T-cell (primary cell): ENCODE measurements around the gene CFAP410. TPM values are rescaled to one million over a fixed set of nuclear protein-coding genes. Genes with fewer than 3 reads are reported as not detected.

Experiments
- ATAC-seq, 4 experiments: fragments of 200-7000 bp in 3 of 4; fragments of 150-1000 bp in 1 of 4; cut with Tn5 transposase; replicated peaks in 1 of 4; 1 replicate in 3 of 4; 2 replicates in 1 of 4; pipeline ENCODE4 v1.10.0; 2021; ENCODE audit warnings: moderate library complexity in 3 of 4, mild to moderate bottlenecking in 2 of 4, moderate number of reproducible peaks in 1 of 4
- CTCF ChIA-PET, 2 donors: fragments of 300-600 bp; sonication (Branson Sonifier 250); formaldehyde crosslinking; loops; one replicate each; lab custom pipeline; 2022; ENCODE audit warnings: antibody characterized with exemption in 2 of 2; lab: Charles Lee
- POLR2A ChIA-PET, 2 donors: fragments of 300-600 bp; sonication (Branson Sonifier 250); formaldehyde crosslinking; loops; one replicate each; lab custom pipeline; 2022; ENCODE audit warnings: antibody characterized with exemption in 2 of 2; lab: Charles Lee
- DNase-seq, 35 experiments: peaks; one replicate each; pipeline versions ENCODE4 v3.0.0 to v3.0.0-alpha.2; 2013 to 2023
- H3K27ac ChIP-seq: one replicate; pipeline ENCODE4 v1.5.1; 2013; ENCODE audit warnings: low read length
- H3K27me3 ChIP-seq, 2 experiments: replicated peaks in 1 of 2; 1 replicate in 1 of 2; 2 replicates in 1 of 2; pipeline versions ENCODE4 v1.6.1 to v1.7.0; 2013; ENCODE audit warnings: low read length in 1 of 2, mixed read lengths in 1 of 2; ENCODE audit not compliant: control insufficient read depth in 2 of 2, insufficient read depth in 2 of 2; ENCODE audit errors: extremely low read depth in 1 of 2
- H3K36me3 ChIP-seq, 2 donors: 1 replicate in 1 of 2; 2 replicates in 1 of 2; pipeline versions ENCODE4 v1.6.1 to v1.7.0; 2013; ENCODE audit warnings: low read length in 1 of 2; ENCODE audit not compliant: control insufficient read depth in 2 of 2, insufficient read depth in 1 of 2; ENCODE audit errors: extremely low read depth in 1 of 2
- H3K4me1 ChIP-seq, 2 experiments: 1 replicate in 1 of 2; 2 replicates in 1 of 2; pipeline versions ENCODE4 v1.6.1 to v1.7.0; 2013; ENCODE audit warnings: low read length in 2 of 2, mixed read lengths in 1 of 2; ENCODE audit not compliant: insufficient read depth in 2 of 2, control insufficient read depth in 1 of 2; ENCODE audit errors: extremely low read depth in 1 of 2
- H3K4me3 ChIP-seq, 2 donors: 1 replicate in 1 of 2; 2 replicates in 1 of 2; pipeline versions ENCODE4 v1.5.1 to v1.7.0; 2013; ENCODE audit warnings: mild to moderate bottlenecking in 2 of 2, low read length in 1 of 2, moderate library complexity in 1 of 2; ENCODE audit not compliant: control insufficient read depth in 1 of 2; ENCODE audit errors: extremely low read depth in 1 of 2
- H3K9me3 ChIP-seq: 2 replicates; pipeline ENCODE4 v1.7.0; 2013
- H3K27ac Mint-ChIP-seq, 2 donors: one replicate each; pipeline ENCODE4 v1.8.0; 2020 to 2021; ENCODE audit warnings: mild to moderate bottlenecking in 2 of 2, mixed read lengths in 2 of 2
- H3K27me3 Mint-ChIP-seq, 2 donors: one replicate each; pipeline ENCODE4 v1.8.0; 2021 to 2022; ENCODE audit warnings: mixed read lengths in 2 of 2
- H3K36me3 Mint-ChIP-seq: one replicate; pipeline ENCODE4 v1.8.0; 2021; ENCODE audit warnings: mixed read lengths
- H3K4me1 Mint-ChIP-seq, 3 donors: one replicate each; pipeline ENCODE4 v1.8.0; 2020 to 2022; ENCODE audit warnings: mixed read lengths in 3 of 3, mild to moderate bottlenecking in 1 of 3
- H3K4me3 Mint-ChIP-seq, 3 donors: one replicate each; pipeline ENCODE4 v1.8.0; 2020 to 2022; ENCODE audit warnings: mild to moderate bottlenecking in 3 of 3, mixed read lengths in 3 of 3, moderate library complexity in 3 of 3
- H3K9me3 Mint-ChIP-seq, 3 donors: one replicate each; pipeline ENCODE4 v1.8.0; 2020 to 2022; ENCODE audit warnings: mixed read lengths in 3 of 3
- WGBS: methylation state at CpG from one replicate; pipeline ENCODE4 v1.1.5; 2013; ENCODE audit warnings: missing lambda C conversion rate; ENCODE audit not compliant: insufficient coverage; 5-methylcytosine and 5-hydroxymethylcytosine counted together
- total RNA-seq, 35 experiments: library from RNA in 6 of 35; stranded (reverse) in 6 of 35; fragments of 120-200 nt in 1 of 35; gene quantifications; one replicate each; pipeline versions ENCODE4 v1.2.1 to v1.2.4 and lab custom pipeline; 2013 to 2026

Gene CFAP410
- total RNA-seq, 5 donors from 2014 or later (not counting 1 experiment from before 2014, with no cell fraction given): 58.8 to 72.1 (median 60.8) TPM

GRCh38 chr21:44379991-44380865 is 41.0 kb upstream of the CFAP410 start:
- no peak for DNase-seq
- Histone ChIP-seq H3K27ac (no peak overlapping the region), H3K9me3 (peaks cover 5% of the 10 kb centered on the region), H3K4me1 (peaks cover 2 to 14% of the 10 kb centered on the region in 2 experiments), H3K27me3 (peaks cover 0 to 14% of the 10 kb centered on the region in 2 experiments), H3K4me3 (no peak overlapping the region), H3K36me3 (no peaks in the 10 kb centered on the region)
- CTCF ChIA-PET: no interaction called here
- H3K27ac Mint-ChIP-seq: no peak overlapping the region
- no peaks in the 10 kb centered on the region for H3K27me3 Mint-ChIP-seq
- H3K9me3 Mint-ChIP-seq: peaks cover 5 to 22% (median 19%) of the 10 kb centered on the region in 3 donors
- no peak overlapping the region for H3K4me3 Mint-ChIP-seq
- WGBS: 92% methylated on average over 19 of the region's 31 CpGs
- ATAC-seq: no peak
- H3K36me3 Mint-ChIP-seq: peaks cover 30% of the 10 kb centered on the region
- POLR2A ChIA-PET: no interaction called here
- peaks cover 9 to 13% (median 12%) of the 10 kb centered on the region in 3 donors for H3K4me1 Mint-ChIP-seq

- no peaks in the 10 kb centered on the region for H3K27me3 Mint-ChIP-seq
- peaks cover 16 to 20% (median 18%) of the 10 kb centered on the region in 3 donors for H3K4me1 Mint-ChIP-seq
- Histone ChIP-seq H3K4me1 (peaks cover 7 to 22% of the 10 kb centered on the region in 2 experiments), H3K27me3 (peaks cover 0 to 17% of the 10 kb centered on the region in 2 experiments), H3K9me3 (peaks cover 5% of the 10 kb centered on the region), H3K27ac (no peak overlapping the region), H3K4me3 (no peak overlapping the region), H3K36me3 (no peaks in the 10 kb centered on the region)
- no peak overlapping the region for H3K27ac Mint-ChIP-seq
- no peak overlapping the region for H3K4me3 Mint-ChIP-seq
- POLR2A ChIA-PET: no interaction called here
- CTCF ChIA-PET: no interaction called here
- DNase-seq (no peak), ATAC-seq (no peak)
- H3K36me3 Mint-ChIP-seq: peaks cover 24% of the 10 kb centered on the region
- peaks cover 5 to 14% (median 12%) of the 10 kb centered on the region in 3 donors for H3K9me3 Mint-ChIP-seq
- 99% methylated on average over 5 of the region's 5 CpGs for WGBS
Observed at GRCh38 chr21:44379515-44379848, 40.3 kb upstream of the CFAP410 start.

DNA sequence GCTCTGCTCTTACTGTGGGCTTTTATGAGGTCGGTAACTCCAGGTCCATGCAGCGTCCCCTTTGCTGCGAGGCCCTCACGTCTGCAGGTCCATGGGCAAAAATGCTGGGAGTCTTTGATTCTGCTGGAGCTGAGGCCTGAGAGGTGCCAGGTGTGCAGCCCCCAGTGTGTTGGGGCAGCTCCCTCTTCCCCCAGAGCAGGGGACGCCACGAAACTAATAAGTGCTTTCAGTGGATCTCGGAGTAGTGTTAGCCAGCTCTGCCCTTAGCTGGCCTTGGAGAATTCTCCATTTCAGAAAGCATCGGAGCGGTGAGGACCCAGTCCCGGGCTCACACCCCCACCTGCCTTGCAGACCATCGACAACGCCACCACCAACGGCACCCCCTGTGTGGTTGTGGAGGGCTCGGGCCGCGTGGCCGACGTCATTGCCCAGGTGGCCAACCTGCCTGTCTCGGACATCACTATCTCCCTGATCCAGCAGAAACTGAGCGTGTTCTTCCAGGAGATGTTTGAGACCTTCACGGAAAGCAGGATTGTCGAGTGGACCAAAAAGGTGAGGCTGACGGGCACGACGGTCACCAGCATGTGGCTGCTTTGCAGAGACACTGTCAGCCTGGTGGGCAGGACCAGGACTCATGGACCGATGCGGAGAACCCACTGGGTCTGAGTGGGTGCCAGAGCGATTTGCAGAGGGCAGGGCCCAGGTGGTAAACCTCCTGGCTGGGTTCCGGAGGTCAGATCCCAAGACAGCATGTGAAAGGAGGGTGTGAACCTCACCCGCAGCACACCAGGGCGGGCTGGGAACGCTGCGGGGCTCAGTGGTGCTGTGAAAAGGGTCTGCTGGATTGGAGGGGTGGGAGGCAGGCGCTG is 39.7 kb upstream of the CFAP410 start:
- Histone ChIP-seq H3K4me3 (no peak overlapping the region), H3K4me1 (peaks cover 7 to 27% of the 10 kb centered on the region in 2 experiments), H3K27ac (no peak overlapping the region), H3K27me3 (peaks cover 0 to 18% of the 10 kb centered on the region in 2 experiments), H3K36me3 (no peaks in the 10 kb centered on the region), H3K9me3 (no peaks in the 10 kb centered on the region)
- peaks cover 18 to 25% (median 19%) of the 10 kb centered on the region in 3 donors for H3K4me1 Mint-ChIP-seq
- 90% methylated on average over 33 of the region's 34 CpGs for WGBS
- no peaks in the 10 kb centered on the region for H3K27me3 Mint-ChIP-seq
- peak in 1 of 35 experiments; percentile 17 for DNase-seq
- CTCF ChIA-PET: no interaction called here
- no peak for ATAC-seq
- POLR2A ChIA-PET: no interaction called here
- no peak overlapping the region for H3K4me3 Mint-ChIP-seq
- H3K36me3 Mint-ChIP-seq: peaks cover 22% of the 10 kb centered on the region
- H3K27ac Mint-ChIP-seq: no peak overlapping the region
- H3K9me3 Mint-ChIP-seq: peaks cover 5 to 8% (median 8%) of the 10 kb centered on the region in 3 donors

GRCh38 chr21:44377922-44378645 is 38.9 kb upstream of the CFAP410 start:
- H3K9me3 Mint-ChIP-seq: peaks cover 3 to 5% (median 4%) of the 10 kb centered on the region in 3 donors
- CTCF ChIA-PET: no interaction called here
- H3K27ac ChIP-seq: no peak overlapping the region
- POLR2A ChIA-PET: no interaction called here
- peaks cover 18 to 31% (median 23%) of the 10 kb centered on the region in 3 donors for H3K4me1 Mint-ChIP-seq
- DNase-seq (no peak), ATAC-seq (no peak)
- peaks cover 7 to 33% of the 10 kb centered on the region in 2 experiments for H3K4me1 ChIP-seq
- peaks cover 14% of the 10 kb centered on the region for H3K36me3 Mint-ChIP-seq
- H3K9me3 ChIP-seq: no peaks in the 10 kb centered on the region
- H3K27me3 Mint-ChIP-seq: no peaks in the 10 kb centered on the region
- peaks cover 0 to 18% of the 10 kb centered on the region in 2 experiments for H3K27me3 ChIP-seq
- WGBS: 91% methylated on average over 16 of the region's 22 CpGs
- H3K4me3 ChIP-seq: no peak overlapping the region
- H3K36me3 ChIP-seq: no peaks in the 10 kb centered on the region
- H3K4me3 Mint-ChIP-seq: no peak overlapping the region
- no peak overlapping the region for H3K27ac Mint-ChIP-seq

DNA sequence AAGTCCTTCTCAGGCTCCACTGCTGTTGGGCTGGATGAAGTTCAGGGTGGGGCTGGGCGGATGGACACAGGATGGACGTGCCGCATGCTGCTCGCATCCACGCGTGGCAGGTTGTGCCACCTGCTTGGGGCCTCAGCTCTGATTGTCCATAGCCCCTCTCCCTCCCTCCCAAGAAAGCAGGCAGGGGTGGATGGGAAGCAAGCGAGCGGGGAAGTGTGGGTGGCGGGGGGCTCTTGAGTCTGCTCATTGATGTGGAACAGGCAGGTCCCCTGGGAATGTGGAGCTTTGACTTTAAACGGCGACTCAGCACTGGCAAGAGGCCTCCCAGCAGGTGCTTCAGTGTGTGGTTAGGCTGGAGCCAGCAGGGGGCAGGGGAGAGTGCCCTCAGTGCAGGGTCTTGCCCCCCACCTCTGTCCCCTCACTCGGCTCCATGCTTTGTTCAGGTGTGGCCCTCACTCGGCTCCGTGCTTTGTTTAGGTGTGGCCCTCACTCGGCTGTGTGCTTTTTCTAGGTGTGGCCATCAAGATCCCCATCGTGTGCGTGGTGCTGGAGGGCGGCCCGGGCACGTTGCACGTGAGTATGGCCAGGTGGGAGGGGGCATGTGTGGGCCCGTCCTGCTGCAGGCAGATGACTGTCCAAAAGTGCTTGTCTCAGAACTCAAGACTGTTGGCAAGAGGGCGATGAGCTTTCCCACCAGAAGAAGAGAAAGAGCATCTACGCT is 38.2 kb upstream of the CFAP410 start:
- Histone ChIP-seq H3K4me3 (no peak overlapping the region), H3K36me3 (no peaks in the 10 kb centered on the region), H3K27ac (no peak overlapping the region), H3K4me1 (peaks cover 7 to 33% of the 10 kb centered on the region in 2 experiments), H3K9me3 (no peaks in the 10 kb centered on the region), H3K27me3 (peaks cover 0 to 18% of the 10 kb centered on the region in 2 experiments)
- ChIA-PET POLR2A (no interaction called here), CTCF (interaction anchor here in 1 of 2 donors (0.8 kb wide), 1 partner anchor 519 kb away, joined by 3 read pairs; no protein-coding TSS in a partner anchor)
- H3K27ac Mint-ChIP-seq: no peak overlapping the region
- no peak for DNase-seq
- H3K36me3 Mint-ChIP-seq: peaks cover 9% of the 10 kb centered on the region
- H3K9me3 Mint-ChIP-seq: peaks cover 3 to 5% (median 4%) of the 10 kb centered on the region in 3 donors
- no peak for ATAC-seq
- H3K4me3 Mint-ChIP-seq: no peak overlapping the region
- H3K27me3 Mint-ChIP-seq: no peaks in the 10 kb centered on the region
- peaks cover 18 to 31% (median 23%) of the 10 kb centered on the region in 3 donors for H3K4me1 Mint-ChIP-seq
- whole genome bisulfite sequencing: 88% methylated on average over 14 of the region's 24 CpGs
